ENCODE data around the gene PITX1. TPM values are rescaled to one million over a fixed set of nuclear protein-coding genes. Genes with fewer than 3 reads are reported as not detected.

Gene PITX1
- total RNA-seq, 1 donor from 2014 or later, result 1.1 TPM

GRCh38 chr5:135013947-135014570 lies 20.0 kb downstream of the PITX1 start:
- no peak overlapping the region for H3K4me3 Mint-ChIP-seq
- no peaks in the 10 kb centered on the region for H3K4me1 Mint-ChIP-seq (ENCODE audit: low read depth)
- intact Hi-C loops (cut with micrococcal nuclease), result no loop called here
- no peaks in the 10 kb centered on the region for H3K36me3 Mint-ChIP-seq (ENCODE audit: low read depth)
- no peak overlapping the region for H3K27ac Mint-ChIP-seq
- no peaks in the 10 kb centered on the region for H3K9me3 Mint-ChIP-seq
- no peak for DNase-seq (ENCODE audit: low spot score)
- peaks cover 3% of the 10 kb centered on the region for H3K27me3 Mint-ChIP-seq (ENCODE audit: insufficient read depth)

- no peaks in the 10 kb centered on the region for H3K36me3 Mint-ChIP-seq (ENCODE audit: low read depth)
- peaks cover 3% of the 10 kb centered on the region for H3K27me3 Mint-ChIP-seq (ENCODE audit: insufficient read depth)
- no peak overlapping the region for H3K27ac Mint-ChIP-seq
- intact Hi-C loops (cut with micrococcal nuclease), result no loop called here
- no peaks in the 10 kb centered on the region for H3K4me1 Mint-ChIP-seq (ENCODE audit: low read depth)
- no peaks in the 10 kb centered on the region for H3K9me3 Mint-ChIP-seq
- no peak overlapping the region for H3K4me3 Mint-ChIP-seq
- DNase-seq (ENCODE audit: low spot score), result no peak
Observed at GRCh38 chr5:135013445-135013844, 20.6 kb downstream of the PITX1 start.

- H3K4me3 Mint-ChIP-seq, result no peak overlapping the region
- no peak overlapping the region for H3K27ac Mint-ChIP-seq
- peaks cover 3% of the 10 kb centered on the region for H3K27me3 Mint-ChIP-seq (ENCODE audit: insufficient read depth)
Observed at GRCh38 chr5:135012951-135013391, 21.1 kb downstream of the PITX1 start.

GRCh38 chr5:135012033-135012588 lies 21.9 kb downstream of the PITX1 start:
- Mint-ChIP-seq H3K27ac (no peak overlapping the region), H3K4me1 (ENCODE audit: low read depth) (no peaks in the 10 kb centered on the region), H3K36me3 (ENCODE audit: low read depth) (no peaks in the 10 kb centered on the region), H3K9me3 (no peaks in the 10 kb centered on the region), H3K4me3 (no peak overlapping the region), H3K27me3 (ENCODE audit: insufficient read depth) (peaks cover 3% of the 10 kb centered on the region)
- DNase-seq (ENCODE audit: low spot score), result no peak
- intact Hi-C loops (cut with micrococcal nuclease), result no loop called here

More at GRCh38 chr5:135012951-135013391, 21.1 kb downstream of the PITX1 start:
- intact Hi-C loops (cut with micrococcal nuclease), result no loop called here
- H3K9me3 Mint-ChIP-seq, result no peaks in the 10 kb centered on the region
- no peak for DNase-seq (ENCODE audit: low spot score)
- H3K4me1 Mint-ChIP-seq (ENCODE audit: low read depth), result no peaks in the 10 kb centered on the region
- H3K36me3 Mint-ChIP-seq (ENCODE audit: low read depth), result no peaks in the 10 kb centered on the region

- no peak overlapping the region for H3K4me3 Mint-ChIP-seq
- peaks cover 3% of the 10 kb centered on the region for H3K27me3 Mint-ChIP-seq (ENCODE audit: insufficient read depth)
- H3K27ac Mint-ChIP-seq, result no peak overlapping the region
- H3K36me3 Mint-ChIP-seq (ENCODE audit: low read depth), result no peaks in the 10 kb centered on the region
- intact Hi-C loops (cut with micrococcal nuclease), result no loop called here
- DNase-seq (ENCODE audit: low spot score), result no peak
- H3K9me3 Mint-ChIP-seq, result no peaks in the 10 kb centered on the region
- no peaks in the 10 kb centered on the region for H3K4me1 Mint-ChIP-seq (ENCODE audit: low read depth)
Observed at GRCh38 chr5:135011355-135012032, 22.5 kb downstream of the PITX1 start.

GRCh38 chr5:135010502-135011354 lies 23.3 kb downstream of the PITX1 start:
- Mint-ChIP-seq H3K27me3 (ENCODE audit: insufficient read depth) (peaks cover 3% of the 10 kb centered on the region), H3K27ac (no peak overlapping the region), H3K36me3 (ENCODE audit: low read depth) (no peaks in the 10 kb centered on the region), H3K4me3 (no peak overlapping the region), H3K4me1 (ENCODE audit: low read depth) (no peaks in the 10 kb centered on the region), H3K9me3 (no peaks in the 10 kb centered on the region)
- DNase-seq (ENCODE audit: low spot score), result no peak
- intact Hi-C loops (cut with micrococcal nuclease), result no loop called here

- H3K27me3 Mint-ChIP-seq (ENCODE audit: insufficient read depth), result peaks cover 2% of the 10 kb centered on the region
- no peaks in the 10 kb centered on the region for H3K4me1 Mint-ChIP-seq (ENCODE audit: low read depth)
- intact Hi-C loops (cut with micrococcal nuclease), result no loop called here
- no peaks in the 10 kb centered on the region for H3K9me3 Mint-ChIP-seq
- H3K27ac Mint-ChIP-seq, result no peak overlapping the region
- H3K4me3 Mint-ChIP-seq, result no peak overlapping the region
- no peak for DNase-seq (ENCODE audit: low spot score)
- H3K36me3 Mint-ChIP-seq (ENCODE audit: low read depth), result peaks cover 2% of the 10 kb centered on the region
Observed at GRCh38 chr5:135009736-135010501, 24.1 kb downstream of the PITX1 start.

GRCh38 chr5:135008981-135009735 lies 24.9 kb downstream of the PITX1 start:
- no peak for DNase-seq (ENCODE audit: low spot score)
- intact Hi-C loops (cut with micrococcal nuclease), result no loop called here
- Mint-ChIP-seq H3K27ac (no peak overlapping the region), H3K36me3 (ENCODE audit: low read depth) (peaks cover 2% of the 10 kb centered on the region), H3K9me3 (no peaks in the 10 kb centered on the region), H3K27me3 (ENCODE audit: insufficient read depth) (peaks cover 2% of the 10 kb centered on the region), H3K4me1 (ENCODE audit: low read depth) (no peaks in the 10 kb centered on the region), H3K4me3 (no peak overlapping the region)

- no peak overlapping the region for H3K4me3 Mint-ChIP-seq
- no peaks in the 10 kb centered on the region for H3K4me1 Mint-ChIP-seq (ENCODE audit: low read depth)
- no peak for DNase-seq (ENCODE audit: low spot score)
- no peaks in the 10 kb centered on the region for H3K9me3 Mint-ChIP-seq
- H3K27me3 Mint-ChIP-seq (ENCODE audit: insufficient read depth), result peaks cover 4% of the 10 kb centered on the region
- H3K27ac Mint-ChIP-seq, result no peak overlapping the region
- intact Hi-C loops (cut with micrococcal nuclease), result no loop called here
- H3K36me3 Mint-ChIP-seq (ENCODE audit: low read depth), result peaks cover 2% of the 10 kb centered on the region
Observed at GRCh38 chr5:135008556-135008955, 25.5 kb downstream of the PITX1 start.

GRCh38 chr5:135007749-135008363 lies 26.2 kb downstream of the PITX1 start:
- Mint-ChIP-seq H3K27ac (no peak overlapping the region), H3K4me3 (no peak overlapping the region), H3K27me3 (ENCODE audit: insufficient read depth) (peaks cover 4% of the 10 kb centered on the region), H3K36me3 (ENCODE audit: low read depth) (peaks cover 2% of the 10 kb centered on the region), H3K4me1 (ENCODE audit: low read depth) (no peaks in the 10 kb centered on the region), H3K9me3 (no peaks in the 10 kb centered on the region)
- intact Hi-C loops (cut with micrococcal nuclease), result no loop called here
- no peak for DNase-seq (ENCODE audit: low spot score)

GRCh38 chr5:135007305-135007704 lies 26.7 kb downstream of the PITX1 start:
- intact Hi-C loops (cut with micrococcal nuclease), result no loop called here
- Mint-ChIP-seq H3K36me3 (ENCODE audit: low read depth) (peaks cover 2% of the 10 kb centered on the region), H3K4me1 (ENCODE audit: low read depth) (no peaks in the 10 kb centered on the region), H3K27me3 (ENCODE audit: insufficient read depth) (peaks cover 4% of the 10 kb centered on the region), H3K4me3 (no peak overlapping the region), H3K27ac (no peak overlapping the region), H3K9me3 (no peaks in the 10 kb centered on the region)
- DNase-seq (ENCODE audit: low spot score), result no peak
